HepG2 (cell line): Measurements from ENCODE around the gene UNKL.

ENCODE experiments used
- BRCA1 ChIP-seq: sonication (generic); formaldehyde crosslinking; IDR thresholded peaks from 2 replicates; pipeline ENCODE4 v1.4.0; 2020; ENCODE audit warnings: missing genetic modification reagents
- CTCF ChIP-seq: sonication (generic); formaldehyde crosslinking; IDR thresholded peaks from 2 replicates; pipeline ENCODE4 v1.5.0; 2020; ENCODE audit warnings: mild to moderate bottlenecking, missing genetic modification reagents, moderate library complexity
- NR1H2 ChIP-seq: sonication (generic); formaldehyde crosslinking; IDR thresholded peaks from 2 replicates; pipeline ENCODE4 v1.8.1; 2022; ENCODE audit warnings: low read depth, missing genetic modification reagents, borderline replicate concordance
- POLR2A ChIP-seq, 2 experiments: IDR thresholded peaks; 2 replicates each; pipeline ENCODE4 v1.6.1; 2011; ENCODE audit warnings: low read depth in 2 of 2, low read length in 2 of 2, mild to moderate bottlenecking in 1 of 2, moderate library complexity in 1 of 2; ENCODE audit not compliant: insufficient read depth in 1 of 2
- RCOR2 ChIP-seq: IDR thresholded peaks from 2 replicates; pipeline ENCODE4 v1.6.1; 2016; ENCODE audit warnings: missing biosample characterization, missing genetic modification reagents
- TAF1 ChIP-seq: sonication (generic); formaldehyde crosslinking; IDR thresholded peaks from 2 replicates; pipeline ENCODE4 v1.4.0; 2020; ENCODE audit warnings: missing genetic modification reagents
- TGIF2 ChIP-seq: IDR thresholded peaks from 2 replicates; pipeline ENCODE4 v1.6.1; 2016; ENCODE audit warnings: control low read depth, missing compliant biosample characterization
- ZSCAN30 ChIP-seq: sonication (generic); formaldehyde crosslinking; IDR thresholded peaks from 2 replicates; pipeline ENCODE4 v1.5.0; 2020; ENCODE audit warnings: mild to moderate bottlenecking, missing genetic modification reagents
- TF ChIP-seq, protein P1 (sequence below): sonication (generic); formaldehyde crosslinking; IDR thresholded peaks from 2 replicates; pipeline ENCODE4 v1.5.0; 2020; ENCODE audit warnings: mild to moderate bottlenecking, missing genetic modification reagents

DNA sequence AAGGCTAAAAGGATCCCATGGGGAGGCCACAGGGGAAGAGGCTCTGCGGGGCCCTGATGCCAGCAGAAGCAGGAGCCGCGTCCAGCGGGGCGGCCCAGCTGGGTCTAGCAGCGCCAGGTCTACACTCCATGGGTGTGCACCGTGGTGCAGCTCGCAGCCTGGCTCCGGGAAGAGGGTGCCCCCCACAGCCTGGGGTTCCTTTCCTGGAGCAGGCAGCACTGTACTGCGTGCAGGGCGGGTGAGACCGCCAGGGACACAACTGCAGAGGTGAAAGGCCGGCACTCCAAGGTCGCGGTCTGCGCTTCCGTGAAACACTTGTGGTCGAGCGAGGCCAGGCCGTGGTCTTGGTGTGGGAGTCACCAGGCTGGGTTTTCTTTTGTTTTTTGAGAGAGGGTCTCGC is 36.3 kb upstream of the UNKL start:
- TF ChIP-seq BRCA1 (CRISPR knock-in tag): no peak
- TF ChIP-seq RCOR2: no peak
- no peak for TF ChIP-seq CTCF (CRISPR knock-in tag)
- no peak for TF ChIP-seq POLR2A (IDR thresholded peaks at IDR 0.05; ENCODE audit: insufficient read depth in 1 of 2, low read depth in 2 of 2, low read length in 2 of 2)
- TF ChIP-seq TGIF2 (CRISPR knock-in tag): no peak
- no peak for TF ChIP-seq NR1H2 (CRISPR knock-in tag)
- TF ChIP-seq, protein P1, sequence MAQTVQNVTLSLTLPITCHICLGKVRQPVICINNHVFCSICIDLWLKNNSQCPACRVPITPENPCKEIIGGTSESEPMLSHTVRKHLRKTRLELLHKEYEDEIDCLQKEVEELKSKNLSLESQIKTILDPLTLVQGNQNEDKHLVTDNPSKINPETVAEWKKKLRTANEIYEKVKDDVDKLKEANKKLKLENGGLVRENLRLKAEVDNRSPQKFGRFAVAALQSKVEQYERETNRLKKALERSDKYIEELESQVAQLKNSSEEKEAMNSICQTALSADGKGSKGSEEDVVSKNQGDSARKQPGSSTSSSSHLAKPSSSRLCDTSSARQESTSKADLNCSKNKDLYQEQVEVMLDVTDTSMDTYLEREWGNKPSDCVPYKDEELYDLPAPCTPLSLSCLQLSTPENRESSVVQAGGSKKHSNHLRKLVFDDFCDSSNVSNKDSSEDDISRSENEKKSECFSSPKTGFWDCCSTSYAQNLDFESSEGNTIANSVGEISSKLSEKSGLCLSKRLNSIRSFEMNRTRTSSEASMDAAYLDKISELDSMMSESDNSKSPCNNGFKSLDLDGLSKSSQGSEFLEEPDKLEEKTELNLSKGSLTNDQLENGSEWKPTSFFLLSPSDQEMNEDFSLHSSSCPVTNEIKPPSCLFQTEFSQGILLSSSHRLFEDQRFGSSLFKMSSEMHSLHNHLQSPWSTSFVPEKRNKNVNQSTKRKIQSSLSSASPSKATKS (CRISPR knock-in tag): no peak
- no peak for TF ChIP-seq TAF1 (CRISPR knock-in tag)
- TF ChIP-seq ZSCAN30 (CRISPR knock-in tag): no peak
